Measurements from ENCODE around the gene CISD1.
"Not testable (repeated sequence)": the region's sequence is repeated elsewhere in the genome, so short reads cannot be mapped to it uniquely, and the experiment has no call there.

Gene CISD1

GRCh38 chr10:58229856-58230255, 39.1 kb upstream of the CISD1 start:
- not testable (repeated sequence) for H3K4me2 ChIP-seq (ENCODE audit: low read length); H3K18ac ChIP-seq (ENCODE audit: low read length); H3K27me3 ChIP-seq (ENCODE audit: insufficient read depth, low read length); H3K9me3 ChIP-seq (ENCODE audit: insufficient read depth, low read depth, low read length); DNase-seq; H3K4ac ChIP-seq (ENCODE audit: low read depth, low read length); H3K4me1 ChIP-seq (ENCODE audit: control insufficient read depth in 1 of 2, insufficient read depth in 2 of 2, low read length in 2 of 2); H2AFZ ChIP-seq (ENCODE audit: insufficient read depth, low read length, poor library complexity); H2AK5ac ChIP-seq (ENCODE audit: low read length); H2BK120ac ChIP-seq (ENCODE audit: insufficient read depth, low read length, poor library complexity); H3K79me1 ChIP-seq (ENCODE audit: low read length); H4K8ac ChIP-seq (ENCODE audit: low read depth, low read length); H3K9ac ChIP-seq (ENCODE audit: low read length); H2BK5ac ChIP-seq (ENCODE audit: low read depth, low read length, poor library complexity); H3K4me3 ChIP-seq (ENCODE audit: low read depth, low read length); H3K79me2 ChIP-seq (ENCODE audit: control insufficient read depth, insufficient read depth, low read length, poor library complexity); H3K27ac ChIP-seq (ENCODE audit: low read depth, low read length); H4K12ac ChIP-seq (ENCODE audit: low read depth, low read length); H4K91ac ChIP-seq (ENCODE audit: low read depth, low read length); H2BK12ac ChIP-seq (ENCODE audit: low read length); H3K14ac ChIP-seq (ENCODE audit: low read length); H3K23ac ChIP-seq (ENCODE audit: low read length); H3K36me3 ChIP-seq (ENCODE audit: control insufficient read depth in 1 of 2, insufficient read depth in 2 of 2, low read length in 2 of 2)
- WGBS (ENCODE audit: extremely low coverage, insufficient coverage, insufficient read length): no CpG with 5 or more reads among the region's 7 CpGs

- Histone ChIP-seq H2BK5ac (ENCODE audit: low read depth, low read length, poor library complexity) (no peak overlapping the region), H4K8ac (ENCODE audit: low read depth, low read length) (no peak overlapping the region), H3K27me3 (ENCODE audit: insufficient read depth, low read length) (no peaks in the 10 kb centered on the region), H3K4me1 (ENCODE audit: control insufficient read depth in 1 of 2, insufficient read depth in 2 of 2, low read length in 2 of 2) (peaks cover 5 to 6% of the 10 kb centered on the region in 2 experiments), H3K23ac (ENCODE audit: low read length) (no peak overlapping the region), H3K79me1 (ENCODE audit: low read length) (no peaks in the 10 kb centered on the region), H3K79me2 (ENCODE audit: control insufficient read depth, insufficient read depth, low read length, poor library complexity) (no peaks in the 10 kb centered on the region), H4K12ac (ENCODE audit: low read depth, low read length) (no peak overlapping the region), H3K18ac (ENCODE audit: low read length) (no peak overlapping the region), H3K36me3 (ENCODE audit: control insufficient read depth in 1 of 2, insufficient read depth in 2 of 2, low read length in 2 of 2) (peaks cover 0 to 2% of the 10 kb centered on the region in 2 experiments), H2AK5ac (ENCODE audit: low read length) (no peak overlapping the region), H3K4me2 (ENCODE audit: low read length) (no peak overlapping the region), H4K91ac (ENCODE audit: low read depth, low read length) (no peak overlapping the region), H2BK120ac (ENCODE audit: insufficient read depth, low read length, poor library complexity) (no peak overlapping the region), H3K4me3 (ENCODE audit: low read depth, low read length) (no peak overlapping the region), H3K9me3 (ENCODE audit: insufficient read depth, low read depth, low read length) (no peaks in the 10 kb centered on the region), H3K4ac (ENCODE audit: low read depth, low read length) (no peak overlapping the region), H3K14ac (ENCODE audit: low read length) (no peak overlapping the region), H2BK12ac (ENCODE audit: low read length) (no peak overlapping the region), H3K27ac (ENCODE audit: low read depth, low read length) (no peak overlapping the region), H3K9ac (ENCODE audit: low read length) (no peak overlapping the region), H2AFZ (ENCODE audit: insufficient read depth, low read length, poor library complexity) (no peak overlapping the region)
- WGBS (ENCODE audit: extremely low coverage, insufficient coverage, insufficient read length): no CpG with 5 or more reads among the region's 3 CpGs
- peak in 1 of 2 donors; percentile 81 for DNase-seq
These were observed 31.7 kb upstream of the CISD1 start for GRCh38 chr10:58237014-58237834.

- Histone ChIP-seq H3K79me2 (ENCODE audit: control insufficient read depth, insufficient read depth, low read length, poor library complexity) (no peaks in the 10 kb centered on the region), H3K27ac (ENCODE audit: low read depth, low read length) (no peak overlapping the region), H4K12ac (ENCODE audit: low read depth, low read length) (no peak overlapping the region), H3K4me3 (ENCODE audit: low read depth, low read length) (no peak overlapping the region), H4K8ac (ENCODE audit: low read depth, low read length) (peak overlapping the region; percentile 28), H3K4me1 (ENCODE audit: control insufficient read depth in 1 of 2, insufficient read depth in 2 of 2, low read length in 2 of 2) (peaks cover 5 to 6% of the 10 kb centered on the region in 2 experiments), H4K91ac (ENCODE audit: low read depth, low read length) (no peak overlapping the region), H3K4ac (ENCODE audit: low read depth, low read length) (no peak overlapping the region), H2BK5ac (ENCODE audit: low read depth, low read length, poor library complexity) (no peak overlapping the region), H3K23ac (ENCODE audit: low read length) (no peak overlapping the region), H3K9ac (ENCODE audit: low read length) (no peak overlapping the region), H3K36me3 (ENCODE audit: control insufficient read depth in 1 of 2, insufficient read depth in 2 of 2, low read length in 2 of 2) (peaks cover 0 to 5% of the 10 kb centered on the region in 2 experiments), H3K27me3 (ENCODE audit: insufficient read depth, low read length) (no peaks in the 10 kb centered on the region), H3K79me1 (ENCODE audit: low read length) (no peaks in the 10 kb centered on the region), H2AK5ac (ENCODE audit: low read length) (no peak overlapping the region), H3K4me2 (ENCODE audit: low read length) (no peak overlapping the region), H3K14ac (ENCODE audit: low read length) (no peak overlapping the region), H2AFZ (ENCODE audit: insufficient read depth, low read length, poor library complexity) (no peak overlapping the region), H2BK12ac (ENCODE audit: low read length) (no peak overlapping the region), H3K18ac (ENCODE audit: low read length) (no peak overlapping the region), H3K9me3 (ENCODE audit: insufficient read depth, low read depth, low read length) (peaks cover 5% of the 10 kb centered on the region), H2BK120ac (ENCODE audit: insufficient read depth, low read length, poor library complexity) (no peak overlapping the region)
- no peak for DNase-seq
- no CpG with 5 or more reads among the region's 5 CpGs for WGBS (ENCODE audit: extremely low coverage, insufficient coverage, insufficient read length)
These were observed 29.3 kb upstream of the CISD1 start for GRCh38 chr10:58239561-58240169.

- no peaks in the 10 kb centered on the region for H3K79me1 ChIP-seq (ENCODE audit: low read length)
- H3K27me3 ChIP-seq (ENCODE audit: insufficient read depth, low read length): no peaks in the 10 kb centered on the region
- H2AK5ac ChIP-seq (ENCODE audit: low read length): no peak overlapping the region
- H3K4ac ChIP-seq (ENCODE audit: low read depth, low read length): no peak overlapping the region
- no peak overlapping the region for H3K4me3 ChIP-seq (ENCODE audit: low read depth, low read length)
- H3K4me2 ChIP-seq (ENCODE audit: low read length): no peak overlapping the region
- WGBS (ENCODE audit: extremely low coverage, insufficient coverage, insufficient read length): no CpG with 5 or more reads among the region's 4 CpGs
- H3K18ac ChIP-seq (ENCODE audit: low read length): no peak overlapping the region
- DNase-seq: no peak
- no peak overlapping the region for H2BK12ac ChIP-seq (ENCODE audit: low read length)
- no peak overlapping the region for H4K12ac ChIP-seq (ENCODE audit: low read depth, low read length)
- H3K36me3 ChIP-seq (ENCODE audit: control insufficient read depth in 1 of 2, insufficient read depth in 2 of 2, low read length in 2 of 2): peaks cover 0 to 5% of the 10 kb centered on the region in 2 experiments
- no peak overlapping the region for H2AFZ ChIP-seq (ENCODE audit: insufficient read depth, low read length, poor library complexity)
- H3K9me3 ChIP-seq (ENCODE audit: insufficient read depth, low read depth, low read length): peaks cover 7% of the 10 kb centered on the region
- no peak overlapping the region for H3K9ac ChIP-seq (ENCODE audit: low read length)
- H3K27ac ChIP-seq (ENCODE audit: low read depth, low read length): no peak overlapping the region
- peaks cover 5 to 6% of the 10 kb centered on the region in 2 experiments for H3K4me1 ChIP-seq (ENCODE audit: control insufficient read depth in 1 of 2, insufficient read depth in 2 of 2, low read length in 2 of 2)
- no peak overlapping the region for H4K91ac ChIP-seq (ENCODE audit: low read depth, low read length)
- H3K23ac ChIP-seq (ENCODE audit: low read length): no peak overlapping the region
- no peak overlapping the region for H3K14ac ChIP-seq (ENCODE audit: low read length)
- H4K8ac ChIP-seq (ENCODE audit: low read depth, low read length): no peak overlapping the region
- H3K79me2 ChIP-seq (ENCODE audit: control insufficient read depth, insufficient read depth, low read length, poor library complexity): no peaks in the 10 kb centered on the region
- no peak overlapping the region for H2BK120ac ChIP-seq (ENCODE audit: insufficient read depth, low read length, poor library complexity)
- H2BK5ac ChIP-seq (ENCODE audit: low read depth, low read length, poor library complexity): no peak overlapping the region
These were observed 28.4 kb upstream of the CISD1 start for GRCh38 chr10:58240531-58240930.

Data from trophoblast cell (in vitro differentiated cells and primary cell).